ENCODE measurements around the gene SEC14L3. TPM values are rescaled to one million over a fixed set of nuclear protein-coding genes. Genes with fewer than 3 reads are reported as not detected.

SEC14L3 gene
- not detected in 2 replicates for total RNA-seq

- no peak within 1 kb of the TSS for H3K27ac Mint-ChIP-seq
- CTCF ChIA-PET = no interaction called here
- H3K27me3 Mint-ChIP-seq = peaks cover 18% of the 10 kb centered on the region
- no peak for ATAC-seq (ENCODE audit: low read depth)
- no peaks in the 10 kb centered on the region for H3K4me1 Mint-ChIP-seq
- H3K9me3 Mint-ChIP-seq = no peaks in the 10 kb centered on the region
- intact Hi-C loops (cut with micrococcal nuclease) = no loop called here
- DNase-seq = no peak
- no peak within 1 kb of the TSS for H3K4me3 Mint-ChIP-seq
- TF ChIP-seq CTCF (IDR thresholded peaks at IDR 0.05) = no peak
- H3K36me3 Mint-ChIP-seq (ENCODE audit: low read depth) = no peaks in the 10 kb centered on the region
- POLR2A ChIA-PET = no interaction called here
These were observed at the start of gene SEC14L3 for GRCh38 chr22:30471616-30472318. Gene SEC14L3, minus strand, starts transcription at chr22:30472017. Its CDS starts 59 bp downstream, at chr22:30471958.

DNA sequence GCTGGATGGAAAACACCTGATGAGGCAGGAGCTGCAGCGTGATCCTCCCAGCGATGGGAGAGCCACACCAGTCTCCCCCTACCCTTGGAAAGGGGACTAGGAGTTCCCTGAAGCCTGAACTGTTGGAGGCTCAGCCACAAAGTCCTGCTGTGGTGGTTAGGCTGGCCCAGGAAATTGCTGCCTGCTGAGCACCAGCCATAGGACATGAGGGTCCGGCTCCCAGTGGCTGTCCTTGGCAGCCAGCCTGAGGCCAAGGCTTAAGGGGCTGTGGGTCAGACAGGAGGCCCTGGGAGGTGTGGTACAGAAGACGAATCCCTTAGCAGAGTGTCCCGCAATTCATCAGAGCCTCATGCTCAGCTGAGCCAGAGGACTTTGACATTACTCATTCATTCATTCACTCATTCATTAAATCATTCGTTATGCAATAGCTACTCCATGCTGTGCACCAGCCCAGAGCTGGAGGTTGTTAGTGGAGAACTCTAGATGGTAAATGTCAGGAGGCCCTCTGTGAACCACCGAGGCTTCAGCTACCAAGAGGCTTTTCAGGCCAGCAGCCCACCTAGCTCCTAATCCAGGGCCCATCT, 48.1 kb upstream of the SEC14L3 start:
- H3K27me3 Mint-ChIP-seq = peaks cover 4% of the 10 kb centered on the region
- no peak overlapping the region for H3K4me3 Mint-ChIP-seq
- TF ChIP-seq CTCF (IDR thresholded peaks at IDR 0.05) = no peak
- CTCF ChIA-PET = no interaction called here
- H3K9me3 Mint-ChIP-seq = no peaks in the 10 kb centered on the region
- no peak for ATAC-seq (ENCODE audit: low read depth)
- intact Hi-C loops (cut with micrococcal nuclease) = no loop called here
- no peak for DNase-seq
- H3K36me3 Mint-ChIP-seq (ENCODE audit: low read depth) = no peaks in the 10 kb centered on the region
- H3K27ac Mint-ChIP-seq = no peak overlapping the region
- H3K4me1 Mint-ChIP-seq = no peaks in the 10 kb centered on the region
- POLR2A ChIA-PET = no interaction called here

- Mint-ChIP-seq H3K9me3 (peaks cover 3% of the 10 kb centered on the region), H3K4me3 (no peak overlapping the region), H3K4me1 (no peaks in the 10 kb centered on the region), H3K27ac (no peak overlapping the region), H3K27me3 (peaks cover 5% of the 10 kb centered on the region), H3K36me3 (ENCODE audit: low read depth) (no peaks in the 10 kb centered on the region)
- CTCF ChIA-PET = no interaction called here
- DNase-seq (no peak), ATAC-seq (ENCODE audit: low read depth) (no peak)
- intact Hi-C loops (cut with micrococcal nuclease) = no loop called here
- POLR2A ChIA-PET = no interaction called here
- no peak for TF ChIP-seq CTCF (IDR thresholded peaks at IDR 0.05)
These were observed 44.9 kb upstream of the SEC14L3 start for GRCh38 chr22:30516731-30517130.

- Mint-ChIP-seq H3K27ac (no peak overlapping the region), H3K27me3 (peaks cover 5% of the 10 kb centered on the region), H3K9me3 (peaks cover 3% of the 10 kb centered on the region), H3K4me3 (no peak overlapping the region), H3K36me3 (ENCODE audit: low read depth) (no peaks in the 10 kb centered on the region), H3K4me1 (no peaks in the 10 kb centered on the region)
- intact Hi-C loops (cut with micrococcal nuclease) = no loop called here
- ChIA-PET CTCF (no interaction called here), POLR2A (no interaction called here)
- DNase-seq (no peak), ATAC-seq (ENCODE audit: low read depth) (no peak)
- TF ChIP-seq CTCF (IDR thresholded peaks at IDR 0.05) = no peak
These were observed 44.5 kb upstream of the SEC14L3 start for GRCh38 chr22:30516273-30516672.

GRCh38 chr22:30514252-30514651, 42.4 kb upstream of the SEC14L3 start:
- ChIA-PET CTCF (no interaction called here), POLR2A (no interaction called here)
- ATAC-seq (ENCODE audit: low read depth) (no peak), DNase-seq (no peak)
- Mint-ChIP-seq H3K27ac (no peak overlapping the region), H3K9me3 (peaks cover 3% of the 10 kb centered on the region), H3K36me3 (ENCODE audit: low read depth) (no peaks in the 10 kb centered on the region), H3K4me3 (no peak overlapping the region), H3K4me1 (no peaks in the 10 kb centered on the region), H3K27me3 (peaks cover 3% of the 10 kb centered on the region)
- TF ChIP-seq CTCF (IDR thresholded peaks at IDR 0.05) = no peak
- intact Hi-C loops (cut with micrococcal nuclease) = no loop called here

Measured in activated B cell treated with CpG ODN at 0.5 μM for 24 hours (primary cell).